GM18502 (cell line): Measurements from ENCODE around the gene HOXA7.

ENCODE experiments used
- ATAC-seq: cut with Tn5 transposase; IDR thresholded peaks from one replicate; pipeline ENCODE4 v1.9.1; 2021; ENCODE audit warnings: mild to moderate bottlenecking; ENCODE audit not compliant: unreplicated experiment, poor library complexity

HOXA7 gene

GRCh38 chr7:27111751-27112277 is 44.7 kb downstream of the HOXA7 start:
- no peak for ATAC-seq

DNA sequence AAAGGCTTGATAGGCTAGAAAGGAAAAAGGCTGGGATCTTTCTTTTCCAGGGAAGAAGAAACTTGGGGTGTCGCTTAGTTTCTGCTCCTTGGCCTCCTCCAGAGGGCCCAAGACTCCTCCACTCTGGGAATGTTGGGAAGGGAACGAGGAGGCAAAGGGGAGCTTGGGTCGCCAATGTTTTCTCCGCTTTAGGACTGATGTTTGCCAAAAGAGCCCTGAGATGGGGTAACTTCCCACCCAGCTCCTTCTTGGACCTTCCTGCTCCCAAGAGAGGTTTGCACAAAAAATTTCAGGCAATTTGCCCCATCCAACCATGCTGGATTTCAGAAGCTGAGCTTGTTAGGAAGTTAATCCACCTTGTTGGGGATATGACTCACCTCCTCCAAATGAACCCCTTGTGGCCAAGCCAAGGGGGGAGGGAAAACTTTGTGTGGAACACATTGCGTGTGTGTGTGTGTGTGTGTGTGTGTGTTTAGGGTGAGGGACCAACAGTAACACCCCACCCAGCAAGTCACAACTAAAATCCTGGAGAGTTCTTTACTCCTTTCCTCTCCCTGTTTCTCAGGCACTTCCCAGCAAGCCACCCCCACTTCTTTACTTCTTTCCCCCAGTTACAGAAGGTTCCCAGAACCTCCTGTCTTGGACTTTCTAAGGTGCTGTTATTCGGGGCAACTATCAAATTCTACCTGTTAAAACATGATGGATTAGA is 45.3 kb downstream of the HOXA7 start:
- no peak for ATAC-seq

DNA sequence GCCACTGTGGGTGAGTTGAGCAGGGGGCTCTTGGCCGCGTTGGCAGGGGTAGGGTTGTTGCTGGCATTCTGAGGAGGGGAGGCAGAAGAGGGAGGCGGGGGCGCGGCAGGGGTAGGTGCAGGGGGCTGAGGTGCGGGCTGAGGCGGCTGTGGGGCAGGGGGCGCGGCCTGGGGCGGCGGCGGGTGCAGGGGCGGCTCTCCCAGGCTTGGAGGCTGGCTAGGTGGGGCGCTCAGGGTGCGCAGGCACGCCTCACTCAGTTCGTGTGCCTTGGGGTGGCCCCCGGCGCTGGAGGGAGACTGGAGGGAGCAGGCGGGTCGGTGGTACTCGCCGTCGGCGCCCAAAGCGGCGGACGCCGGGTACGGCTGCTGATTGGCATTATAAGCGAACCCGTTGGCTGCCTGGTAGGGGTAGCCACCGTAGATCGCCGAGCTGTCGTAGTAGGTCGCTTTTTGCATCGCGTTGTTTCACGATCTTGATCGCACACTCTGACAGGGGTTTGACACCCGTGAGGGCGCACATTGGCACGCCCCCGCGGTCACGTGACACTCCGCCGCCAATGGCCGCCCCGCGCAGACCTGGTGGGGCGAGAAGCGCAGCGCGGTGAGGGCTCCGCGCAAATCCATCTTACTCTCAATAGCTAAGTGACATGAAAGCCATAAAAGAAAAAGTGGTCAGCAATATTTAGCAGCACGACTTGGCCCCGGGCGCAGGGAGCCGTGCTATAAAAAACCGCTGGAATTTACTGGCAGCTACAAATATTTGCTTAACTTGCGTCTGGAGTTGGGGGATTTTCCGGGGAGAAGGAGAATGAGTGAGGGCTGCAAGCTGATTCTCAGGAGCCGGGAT is 46.1 kb downstream of the HOXA7 start:
- no peak for ATAC-seq

- ATAC-seq = no peak
Measured at GRCh38 chr7:27109466-27110185, 46.8 kb downstream of the HOXA7 start.

- no peak for ATAC-seq
Measured at GRCh38 chr7:27108390-27109127, 47.9 kb downstream of the HOXA7 start.

GRCh38 chr7:27107391-27108381 is 48.8 kb downstream of the HOXA7 start:
- no peak for ATAC-seq

GRCh38 chr7:27106901-27107240 is 49.6 kb downstream of the HOXA7 start:
- no peak for ATAC-seq

DNA sequence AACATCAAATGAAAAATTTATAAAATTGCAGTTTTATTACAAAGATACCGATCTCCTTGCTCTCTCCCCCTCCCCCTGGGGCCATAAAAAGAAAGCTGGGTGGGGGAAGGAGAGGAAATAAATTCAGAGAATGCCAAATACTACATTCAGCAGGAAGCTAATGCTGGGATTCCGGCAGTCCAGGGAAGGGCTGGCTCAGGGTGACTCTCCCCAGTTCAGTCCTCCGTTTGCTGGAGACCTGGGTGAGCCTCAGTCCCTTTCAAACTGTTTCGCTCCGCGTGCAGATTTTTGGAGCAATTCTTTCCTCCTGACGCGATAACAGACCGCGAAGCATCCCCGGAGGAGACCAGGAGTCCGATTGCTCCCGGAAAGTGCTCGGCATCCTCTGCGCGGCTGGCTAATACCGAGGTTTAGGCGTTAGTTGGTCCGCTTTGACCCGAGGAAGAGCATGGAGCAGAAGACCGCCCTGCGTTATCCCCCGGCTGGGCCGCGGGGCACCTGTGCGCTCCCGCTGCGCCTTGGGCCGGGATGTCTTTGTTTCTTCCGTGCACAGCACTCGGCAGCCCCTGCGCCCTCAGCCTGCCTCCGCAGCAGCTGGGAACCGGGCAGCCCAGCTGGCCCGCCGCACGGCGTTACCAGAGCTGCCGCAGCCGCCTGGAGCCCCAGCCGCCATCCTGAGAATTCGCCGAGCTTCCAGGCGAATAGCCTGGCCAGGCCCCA is 50.1 kb downstream of the HOXA7 start:
- ATAC-seq = no peak

DNA sequence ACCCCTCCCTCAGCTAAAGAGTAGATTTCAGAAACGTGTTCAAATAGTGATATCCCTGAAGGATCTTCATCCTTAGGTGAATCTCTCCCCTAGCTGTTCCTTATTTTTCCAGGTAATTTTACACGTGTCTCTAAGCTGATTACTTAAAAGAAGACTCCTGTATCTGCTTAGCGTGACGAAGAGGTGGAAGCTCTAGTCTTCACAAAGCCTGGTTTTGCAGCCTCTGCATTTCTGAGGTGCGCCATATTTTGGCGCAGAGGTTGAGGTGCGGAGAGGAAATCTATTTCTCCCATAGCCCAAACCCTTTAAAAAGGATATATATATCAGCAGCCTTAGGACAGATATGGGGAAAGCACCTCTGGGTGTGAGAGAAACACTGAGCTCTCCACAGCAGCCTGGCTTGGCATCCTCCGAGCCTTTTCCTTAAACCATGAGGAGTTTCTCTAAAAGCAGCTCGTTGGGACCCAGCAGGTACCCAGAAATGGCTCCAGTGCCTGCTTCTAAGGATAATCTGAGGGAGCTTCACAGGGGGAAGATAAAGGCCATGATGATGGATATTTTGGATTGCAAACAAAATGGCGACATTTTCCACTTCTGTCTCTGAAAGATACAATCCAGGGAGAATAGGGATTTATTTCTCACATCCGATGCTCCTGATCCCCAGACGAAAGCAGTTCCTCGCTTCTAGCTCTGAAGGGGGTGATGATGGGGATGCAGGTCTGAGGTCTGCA is 51.0 kb downstream of the HOXA7 start:
- no peak for ATAC-seq

DNA sequence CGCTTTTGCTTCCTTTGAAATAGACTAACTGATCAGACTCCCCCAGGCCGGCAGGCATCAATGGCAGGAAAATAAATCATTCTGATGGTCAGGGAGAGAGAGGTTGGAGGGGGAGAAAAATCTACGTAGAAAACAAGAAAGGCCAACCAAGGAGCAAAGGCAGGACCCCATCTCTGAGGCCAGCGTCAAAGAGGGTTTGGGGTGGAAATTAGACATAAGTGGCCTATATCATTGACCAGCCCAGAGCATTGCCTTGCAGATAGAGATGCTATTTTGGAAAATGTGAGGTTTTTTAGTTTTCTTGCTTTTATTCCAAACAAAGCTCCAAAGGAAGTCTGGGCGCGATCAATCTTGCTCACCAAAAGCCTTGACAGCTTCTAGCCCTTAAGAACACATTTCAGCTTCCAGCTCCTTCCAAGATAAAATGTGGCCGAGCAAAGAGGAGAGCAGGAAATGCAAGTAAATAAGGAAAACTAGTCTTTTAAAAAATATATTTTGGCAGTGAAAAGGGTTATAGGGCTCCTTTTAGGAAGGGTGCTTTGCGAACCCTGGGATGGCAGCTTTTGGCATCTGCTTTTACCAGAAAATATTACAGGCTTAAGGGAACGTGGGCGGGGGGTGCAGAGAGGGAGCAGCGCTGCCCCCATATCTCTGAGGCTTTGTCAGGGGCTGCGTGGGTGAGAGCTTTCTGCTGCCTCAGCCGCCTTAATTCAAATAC is 52.0 kb downstream of the HOXA7 start:
- ATAC-seq = no peak
